SKM-1 treated with dmso at 0.1 percent for 144 hours (cell line): ENCODE data around the gene WRAP73.

ENCODE experiments used
- DNase-seq: peaks from one replicate; lab custom pipeline; 2025; ENCODE audit not compliant: unreplicated experiment; lab: John Stamatoyannopoulos, UW

Gene WRAP73

GRCh38 chr1:3650248-3651025 lies 534 bp upstream of the WRAP73 start:
- no peak for DNase-seq

GRCh38 chr1:3646596-3646995 lies 3.3 kb downstream of the WRAP73 start:
- DNase-seq: no peak

GRCh38 chr1:3645666-3646355 lies 4.1 kb downstream of the WRAP73 start:
- DNase-seq: no peak

GRCh38 chr1:3645247-3645646 lies 4.7 kb downstream of the WRAP73 start:
- no peak for DNase-seq

- DNase-seq: no peak
These were observed 5.6 kb downstream of the WRAP73 start for GRCh38 chr1:3644273-3644672.

- no peak for DNase-seq
These were observed 6.8 kb downstream of the WRAP73 start for GRCh38 chr1:3642919-3643675.

DNA sequence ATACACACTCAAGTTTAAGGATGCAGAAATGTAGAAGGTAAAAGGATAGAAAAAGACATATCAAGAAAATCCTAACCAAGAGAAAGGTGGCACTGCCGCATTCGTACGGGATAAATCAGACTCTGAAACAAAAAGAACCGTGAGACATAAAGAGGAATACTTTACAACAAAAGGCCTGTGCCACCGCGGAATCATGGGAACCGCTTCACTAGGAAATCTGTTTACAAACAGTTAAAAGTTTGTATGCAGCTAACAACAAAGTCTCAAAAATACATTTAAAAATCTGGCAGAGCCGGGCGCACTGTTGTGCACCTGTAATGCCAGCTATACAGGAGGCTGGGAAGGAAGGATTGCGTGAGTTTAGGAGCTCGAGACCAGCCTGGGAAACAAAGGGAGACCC lies 8.1 kb downstream of the WRAP73 start:
- no peak for DNase-seq

DNA sequence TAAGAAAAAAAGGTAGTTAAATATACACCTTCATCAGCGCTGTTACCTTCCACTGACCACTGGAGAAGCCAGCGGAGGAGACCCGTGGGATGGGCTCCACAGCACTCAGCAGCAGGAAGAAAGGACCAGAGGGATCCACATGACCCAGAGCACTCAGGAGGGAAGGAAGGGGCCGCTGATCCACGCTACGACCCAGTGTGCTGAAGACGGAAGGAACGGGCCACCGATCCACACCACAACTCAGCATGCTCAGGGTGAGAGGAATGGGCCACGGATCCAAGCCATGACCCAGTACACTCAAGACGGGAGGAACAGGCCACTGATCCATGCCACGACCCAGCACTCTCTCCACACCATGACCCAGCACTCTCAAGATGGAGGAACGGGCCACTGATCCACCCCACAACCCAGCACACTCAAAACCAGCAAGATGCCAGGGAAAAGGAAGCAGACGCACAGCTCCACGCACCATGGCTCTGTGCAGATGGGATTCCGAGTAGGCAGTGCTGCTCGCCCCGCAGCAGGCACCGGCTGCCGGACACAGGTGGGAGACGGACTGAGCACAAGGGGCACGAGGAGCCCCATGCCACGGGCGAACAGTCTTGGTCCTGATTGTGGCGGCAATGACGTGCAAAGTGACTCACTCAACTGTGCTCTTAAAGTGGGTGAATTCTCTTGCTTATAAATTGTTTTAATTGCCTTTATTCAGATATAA lies 8.7 kb downstream of the WRAP73 start:
- DNase-seq: no peak

- DNase-seq: no peak
These were observed 9.6 kb downstream of the WRAP73 start for GRCh38 chr1:3640121-3640837.

DNA sequence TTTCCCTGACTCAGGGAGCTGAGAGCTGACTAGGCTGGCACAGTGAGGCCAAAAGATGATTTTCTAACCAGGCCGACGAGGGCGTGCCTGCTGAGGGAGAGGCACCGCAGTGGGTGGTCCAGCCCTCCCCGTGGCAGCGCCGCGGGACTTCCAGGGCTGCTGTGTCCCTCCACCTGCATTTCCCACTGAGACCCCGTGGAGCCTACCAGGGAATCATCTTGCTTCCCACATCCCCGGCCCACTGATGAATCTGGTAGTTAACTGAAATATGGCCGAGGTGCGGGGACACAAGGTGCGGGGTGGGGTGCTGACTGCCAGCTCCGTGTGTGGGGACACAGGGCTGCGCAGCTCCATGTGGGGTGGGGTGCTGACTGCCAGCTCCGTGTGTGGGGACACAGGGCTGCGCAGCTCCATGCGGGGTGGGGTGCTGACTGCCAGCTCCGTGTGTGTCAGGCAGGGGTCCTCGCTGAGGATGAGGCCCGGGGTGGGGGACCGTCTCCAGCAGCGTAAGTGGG lies 10.4 kb downstream of the WRAP73 start:
- DNase-seq: no peak

DNA sequence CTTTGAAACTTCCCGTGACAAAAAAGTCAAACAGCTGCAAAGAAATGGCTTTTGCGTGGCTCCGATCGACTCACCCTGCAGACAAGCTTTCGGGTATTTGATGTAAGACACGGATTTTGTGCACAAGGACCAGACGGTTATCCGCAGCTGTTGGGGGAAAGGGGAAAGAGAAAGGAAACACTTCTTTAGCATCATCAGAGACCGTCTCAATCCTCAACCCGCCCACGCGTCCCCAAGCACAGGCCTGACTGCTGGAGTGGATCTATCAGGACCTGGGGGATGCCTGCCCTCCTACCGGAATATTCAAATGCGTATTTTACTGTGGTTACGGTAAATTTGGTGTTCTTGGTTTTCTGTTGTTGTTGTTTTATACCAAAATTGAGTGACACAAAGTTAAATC lies 11.2 kb downstream of the WRAP73 start:
- DNase-seq: no peak

DNA sequence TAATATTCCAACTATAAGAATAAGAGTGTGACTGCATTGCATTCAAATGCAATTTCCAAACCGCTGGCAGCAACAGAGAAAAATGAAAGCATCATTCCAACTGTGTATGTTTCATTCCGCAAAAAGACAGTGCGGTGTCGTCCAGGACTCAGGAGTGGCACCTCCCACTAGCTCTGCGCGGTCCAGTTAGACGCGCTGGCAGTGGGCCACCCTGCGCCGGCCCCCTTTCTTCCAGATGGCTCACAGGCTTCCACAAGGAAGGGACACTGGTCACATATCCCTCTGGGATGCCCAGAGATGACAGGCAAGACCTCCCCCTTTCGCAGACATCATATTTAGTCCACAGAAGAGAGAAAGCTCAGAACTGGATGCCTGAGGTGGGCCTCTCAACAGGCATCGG lies 11.9 kb downstream of the WRAP73 start:
- no peak for DNase-seq

DNA sequence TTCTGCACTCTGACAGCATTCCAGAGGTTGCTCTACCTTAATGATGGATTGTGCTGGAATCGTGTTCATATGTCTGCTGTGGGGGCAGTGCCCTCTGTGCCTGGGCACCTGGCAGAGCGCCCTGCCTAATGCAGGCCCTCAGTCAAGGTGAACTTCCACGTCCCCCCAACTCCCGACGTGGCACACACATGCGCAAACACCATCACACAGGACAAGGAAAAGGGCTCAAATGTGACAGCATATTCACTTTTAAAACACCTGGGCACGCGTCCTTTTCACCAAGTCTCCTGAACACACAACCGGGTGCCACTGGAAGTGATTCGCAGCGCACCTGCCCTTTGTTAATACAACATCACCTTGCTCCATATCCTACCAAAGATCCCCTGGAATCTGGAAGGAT lies 13.4 kb downstream of the WRAP73 start:
- no peak for DNase-seq

GRCh38 chr1:3636080-3636479 lies 13.8 kb downstream of the WRAP73 start:
- DNase-seq: no peak

DNA sequence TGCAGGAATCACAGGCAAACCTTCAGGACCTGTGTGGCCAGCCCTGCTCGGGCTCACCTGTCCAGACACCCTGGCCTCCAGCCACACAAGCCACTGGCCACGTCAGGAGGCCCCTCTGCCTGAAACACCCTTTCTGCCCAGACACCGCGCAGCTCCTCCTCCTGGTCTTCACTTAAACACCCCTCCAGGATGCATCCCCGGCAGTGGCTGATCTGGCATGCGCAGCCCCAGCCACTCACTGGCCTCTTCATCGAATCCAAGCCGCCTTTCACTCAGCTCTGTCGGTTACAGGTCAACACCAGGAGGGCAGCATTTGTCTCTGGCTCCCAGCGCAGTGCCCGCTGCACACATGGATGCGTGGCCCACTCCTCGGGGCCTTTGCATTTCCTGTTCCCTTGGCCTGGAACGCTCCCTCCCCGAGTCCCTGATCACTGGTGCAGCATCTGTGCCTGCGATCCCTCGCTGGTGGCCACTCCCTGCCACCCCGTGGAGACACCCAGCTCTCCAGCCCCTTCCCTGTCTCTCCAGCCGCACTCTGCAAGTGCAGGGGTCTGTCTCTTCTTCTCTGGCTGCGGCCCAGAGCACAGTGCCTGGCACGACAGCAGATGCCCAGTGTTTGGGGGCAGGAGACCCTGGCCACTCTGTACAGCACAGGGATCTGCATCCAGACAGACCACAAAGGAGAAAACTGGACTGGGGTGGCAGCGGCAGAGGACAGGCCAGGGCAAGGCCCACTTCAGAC lies 15.7 kb downstream of the WRAP73 start:
- no peak for DNase-seq

- DNase-seq: no peak
These were observed 16.4 kb downstream of the WRAP73 start for GRCh38 chr1:3633344-3634058.

GRCh38 chr1:3632716-3633343 lies 17.1 kb downstream of the WRAP73 start:
- DNase-seq: no peak

- no peak for DNase-seq
These were observed 17.6 kb downstream of the WRAP73 start for GRCh38 chr1:3632298-3632697.
